Measurements from ENCODE around the gene NFATC1.

GRCh38 chr18:79438089-79438897 is 42.6 kb downstream of the NFATC1 start:
- TF ChIP-seq YY1 (IDR thresholded peaks at IDR 0.05; ENCODE audit: insufficient read depth, insufficient read length) (no peak), ZNF274 (IDR thresholded peaks at IDR 0.05; ENCODE audit: low read depth, low read length) (no peak)

All from NT2/D1 (cell line).